Stimulated activated CD8-positive, alpha-beta memory T cell treated with anti-CD3 and anti-CD28 coated beads, Interleukin-2, amount 100 ng/mL, for 1 hour (primary cell): ENCODE measurements around the gene C12orf76.

Source experiments
- DNase-seq, 2 donors: peaks; one replicate each; pipeline ENCODE4 v3.0.0-alpha.2; 2020; ENCODE audit warnings: low read depth in 2 of 2

Gene C12orf76

DNA sequence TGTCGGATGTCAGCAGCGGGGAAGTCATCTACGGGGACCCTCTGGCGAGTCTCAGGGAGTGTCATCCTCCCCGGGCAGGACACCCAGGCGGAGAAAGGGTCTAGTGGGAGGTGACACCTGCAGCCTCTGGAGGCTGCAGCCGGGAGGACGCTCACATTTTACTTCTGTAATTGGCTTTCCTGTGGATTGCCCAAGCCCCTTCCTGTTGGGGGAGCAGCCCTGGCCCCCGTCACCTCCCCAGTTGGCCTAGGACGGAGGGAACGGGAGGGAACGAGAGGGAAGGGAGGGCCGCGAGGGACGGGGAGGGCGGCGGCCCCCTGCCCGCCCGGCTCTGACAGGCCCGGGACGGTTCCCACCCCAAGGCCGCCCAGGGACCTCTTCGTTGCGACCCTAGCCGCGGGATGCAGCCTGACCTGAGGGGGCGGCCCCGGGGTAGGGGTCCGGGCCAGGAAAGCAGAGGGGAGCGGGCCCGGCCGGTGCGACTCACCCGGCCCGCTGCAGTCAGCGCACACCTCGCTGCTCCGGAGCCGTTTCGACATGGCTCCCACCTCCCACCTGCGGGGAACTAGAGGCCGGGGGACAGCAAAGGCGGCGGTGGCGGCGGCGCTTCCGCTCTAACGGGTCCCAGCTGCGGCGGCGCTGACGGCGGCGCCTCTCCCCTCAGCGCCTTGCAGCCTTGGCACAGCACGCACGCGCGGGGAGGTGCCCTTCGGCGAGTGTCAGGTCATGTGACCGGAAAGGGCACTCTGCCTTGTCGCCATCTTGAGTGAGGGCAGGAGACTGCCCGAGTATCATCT is 52.4 kb downstream of the C12orf76 start, which contains the start of gene GIT2:
Gene GIT2, minus strand, starts transcription at position 683 of the 797 bp plus-strand sequence. Its CDS starts 144 bp downstream, at position 539.
- peak; percentile 88 to 89 for DNase-seq

GRCh38 chr12:109995361-109995685 is 53.0 kb downstream of the C12orf76 start:
- no peak for DNase-seq

DNA sequence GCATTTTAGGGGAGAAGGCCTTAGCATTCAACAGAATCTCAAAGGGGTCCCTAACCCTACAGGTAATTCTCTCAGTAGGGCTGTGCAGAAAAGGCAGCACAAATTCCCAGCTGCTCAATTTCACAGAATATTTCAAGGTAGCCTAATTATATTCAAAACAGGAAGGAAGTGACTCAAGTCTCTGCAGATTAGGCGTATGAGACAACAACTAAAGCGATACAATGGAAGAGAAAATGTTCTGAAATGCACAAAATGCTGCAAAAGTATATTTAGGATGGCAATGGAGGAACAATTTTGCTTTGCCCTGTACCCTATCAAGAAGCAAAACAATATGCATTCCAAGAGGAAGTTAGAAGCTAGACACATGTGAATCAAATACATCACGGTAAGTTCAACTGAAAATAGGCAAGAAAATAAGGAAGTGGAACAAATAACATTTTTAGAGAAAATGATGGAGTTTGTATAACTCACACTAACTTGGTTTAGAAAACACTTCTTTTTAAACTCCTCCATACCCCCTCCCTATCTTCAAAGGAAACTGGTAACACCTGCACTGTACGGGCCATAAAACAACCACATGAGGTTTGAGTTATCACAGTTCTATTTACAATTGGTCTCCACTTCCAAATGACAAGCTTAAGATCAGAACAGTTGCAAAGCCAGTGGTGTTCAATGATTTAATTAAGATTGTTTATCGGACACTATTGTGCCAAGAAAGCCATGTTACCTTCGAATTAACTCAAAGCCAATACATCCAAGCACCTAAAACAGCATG is 53.7 kb downstream of the C12orf76 start:
- no peak for DNase-seq

GRCh38 chr12:109993091-109993490 is 55.2 kb downstream of the C12orf76 start:
- DNase-seq: no peak

- no peak for DNase-seq
Observed at GRCh38 chr12:109991586-109991985, 56.7 kb downstream of the C12orf76 start.
